GM06990 (cell line): ENCODE data around the gene MEGF11.

Experiments used
- DNase-seq: peaks from one replicate; pipeline ENCODE4 v3.0.0-alpha.2; 2011; ENCODE audit not compliant: insufficient read length; ENCODE audit errors: extremely low read depth
- H3K27me3 ChIP-seq: replicated peaks from 2 replicates; pipeline ENCODE4 v1.6.0; 2011; ENCODE audit warnings: low read length; ENCODE audit not compliant: control insufficient read depth, insufficient read depth
- H3K36me3 ChIP-seq: 2 replicates; pipeline ENCODE4 v1.5.1; 2011; ENCODE audit warnings: low read length; ENCODE audit not compliant: control insufficient read depth, insufficient read depth
- H3K4me3 ChIP-seq: replicated peaks from 2 replicates; pipeline ENCODE4 v1.5.1; 2011; ENCODE audit warnings: low read depth, mild to moderate bottlenecking, control low read depth, low read length
- CTCF ChIP-seq: IDR thresholded peaks from 2 replicates; pipeline ENCODE4 v1.5.1; 2011; ENCODE audit warnings: low read length, control low read depth, mild to moderate bottlenecking, inconsistent platforms; ENCODE audit not compliant: insufficient read depth, poor library complexity, severe bottlenecking

The MEGF11 gene

GRCh38 chr15:65991721-65992483, 261.6 kb downstream of the MEGF11 start:
- Histone ChIP-seq H3K27me3 (no peaks in the 10 kb centered on the region; the same call in 1 of the 2 replicates), H3K4me3 (no peak overlapping the region), H3K36me3 (no peaks in the 10 kb centered on the region)
- no peak for DNase-seq
- no peak for TF ChIP-seq CTCF

DNA sequence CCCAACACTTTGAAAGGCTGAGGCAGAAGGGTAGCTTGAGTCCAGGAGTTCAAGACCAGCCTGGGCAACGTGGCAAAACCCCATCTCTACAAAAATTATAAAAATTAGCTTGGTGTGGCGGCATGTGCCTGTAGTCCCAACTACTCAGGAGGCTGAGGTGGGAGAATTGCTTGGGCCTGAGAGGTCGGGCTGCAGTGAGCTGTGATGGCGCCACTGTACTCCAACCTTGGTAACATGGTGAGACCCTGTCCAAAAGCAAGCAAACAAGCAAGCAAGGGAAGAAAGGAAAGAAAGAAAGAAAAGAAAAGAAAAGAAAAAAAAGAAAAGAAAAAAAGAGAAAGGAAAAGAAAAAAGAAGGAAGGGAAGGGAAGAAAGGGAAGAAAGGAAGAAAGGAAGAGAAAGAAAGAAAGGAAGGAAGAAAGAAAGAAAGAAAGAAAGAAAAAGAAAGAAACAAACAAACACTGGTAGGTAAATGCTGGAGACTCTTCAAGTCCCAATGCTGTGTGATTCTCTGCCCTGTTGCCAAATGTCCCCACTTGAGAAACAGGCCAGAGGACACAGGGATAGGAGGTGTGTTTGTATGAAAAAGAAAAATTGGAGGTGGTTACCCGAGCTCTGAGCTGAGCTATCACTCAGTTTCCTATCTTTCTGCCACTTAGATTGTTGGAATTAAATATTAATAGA, 263.1 kb downstream of the MEGF11 start:
- Histone ChIP-seq H3K4me3 (no peak overlapping the region), H3K36me3 (no peaks in the 10 kb centered on the region), H3K27me3 (no peaks in the 10 kb centered on the region; the same call in 1 of the 2 replicates)
- TF ChIP-seq CTCF = no peak
- no peak for DNase-seq

GRCh38 chr15:65987100-65987499, 266.4 kb downstream of the MEGF11 start:
- H3K36me3 ChIP-seq = no peaks in the 10 kb centered on the region
- no peak for DNase-seq
- no peak overlapping the region for H3K4me3 ChIP-seq
- H3K27me3 ChIP-seq = peaks cover 3% of the 10 kb centered on the region
- TF ChIP-seq CTCF = no peak

DNA sequence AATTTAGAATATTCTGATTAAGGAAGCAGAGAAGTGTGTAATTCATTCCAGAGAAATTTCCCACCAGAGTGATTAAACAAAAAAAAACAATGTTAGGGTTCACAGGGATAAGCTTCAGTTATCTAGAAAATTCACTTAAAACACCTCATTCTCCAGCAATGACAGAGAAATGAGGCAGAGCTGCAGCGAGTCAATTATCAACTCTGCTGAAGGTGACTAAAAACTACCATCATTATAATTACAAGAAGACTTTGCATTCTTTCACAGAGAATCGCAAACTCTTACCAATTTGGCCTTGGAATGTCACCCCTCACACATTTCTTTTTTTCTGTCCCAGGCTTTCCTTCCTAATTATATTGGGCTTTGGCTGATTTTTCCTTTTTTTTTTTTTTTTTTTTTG, 267.1 kb downstream of the MEGF11 start:
- no peak for DNase-seq
- Histone ChIP-seq H3K4me3 (no peak overlapping the region), H3K36me3 (no peaks in the 10 kb centered on the region), H3K27me3 (peaks cover 3% of the 10 kb centered on the region)
- no peak for TF ChIP-seq CTCF

- peaks cover 3% of the 10 kb centered on the region for H3K27me3 ChIP-seq
- DNase-seq = no peak
- TF ChIP-seq CTCF = no peak
- no peaks in the 10 kb centered on the region for H3K36me3 ChIP-seq
- H3K4me3 ChIP-seq = no peak overlapping the region
Measured at GRCh38 chr15:65985387-65985786, 268.2 kb downstream of the MEGF11 start.
